Right atrium auricular region (tissue), 2 donors: Measurements from ENCODE around the gene CFAP119. TPM values are rescaled to one million over a fixed set of nuclear protein-coding genes. Genes with fewer than 3 reads are reported as not detected.

Experiments used
- DNase-seq: peaks from one replicate; pipeline ENCODE4 v3.0.0-alpha.2; 2019; ENCODE audit warnings: low spot score
- H3K27ac ChIP-seq, 2 donors: fragments of 200-600 bp; sonication (generic); 1 replicate in 1 of 2; 2 replicates in 1 of 2; pipeline ENCODE4 v1.5.1; 2016 to 2019
- H3K27me3 ChIP-seq, 2 donors: fragments of 200-600 bp; sonication (generic); one replicate each; pipeline versions ENCODE4 v1.5.1 to v1.6.0; 2017 to 2019
- H3K36me3 ChIP-seq: fragments of 200-600 bp; sonication (generic); one replicate; pipeline ENCODE4 v1.5.1; 2016
- H3K4me1 ChIP-seq, 2 donors: fragments of 200-600 bp; sonication (generic); one replicate each; pipeline versions ENCODE4 v1.5.1 to v1.6.0; 2017 to 2019
- H3K4me3 ChIP-seq, 2 donors: fragments of 200-600 bp; sonication (generic); 1 replicate in 1 of 2; 2 replicates in 1 of 2; pipeline ENCODE4 v1.5.1; 2017 to 2019; ENCODE audit warnings: mild to moderate bottlenecking in 1 of 2, moderate library complexity in 1 of 2
- H3K9me3 ChIP-seq, 2 donors: fragments of 200-600 bp; sonication (generic); one replicate each; pipeline ENCODE4 v1.5.1; 2019
- total RNA-seq, 2 donors: library from RNA; depleted of rRNA; stranded (reverse); fragments of >200 nt; gene quantifications; one replicate each; pipeline ENCODE4 v1.1.0, GENCODE V29; 2016
- TF ChIP-seq, protein P1 (sequence below), 2 donors: fragments of 200-600 bp; sonication (generic); IDR thresholded peaks; one replicate each; pipeline ENCODE4 v1.5.1; 2019; ENCODE audit warnings: antibody characterized with exemption in 2 of 2

CFAP119 gene
- total RNA-seq, 2 donors from 2014 or later = 0.37 to 0.83 TPM

DNA sequence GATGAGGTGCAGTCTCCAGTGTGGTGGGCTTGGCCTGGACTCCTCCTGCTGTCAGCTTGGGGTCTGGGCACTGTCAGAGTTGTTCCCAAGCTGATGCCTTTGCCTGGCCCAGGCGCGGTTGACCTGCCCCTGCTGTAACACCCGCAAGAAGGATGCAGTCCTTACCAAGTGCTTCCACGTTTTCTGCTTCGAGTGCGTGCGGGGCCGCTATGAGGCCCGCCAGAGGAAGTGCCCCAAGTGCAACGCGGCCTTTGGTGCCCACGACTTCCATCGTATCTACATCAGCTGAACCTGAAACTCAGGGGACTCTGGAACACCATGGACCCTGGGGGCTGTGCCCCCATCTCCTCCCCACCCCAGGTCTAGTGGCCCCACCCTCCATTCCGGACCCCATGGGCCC lies 12.0 kb upstream of the CFAP119 start:
- Histone ChIP-seq H3K27me3 (no peaks in the 10 kb centered on the region), H3K36me3 (peaks cover 55% of the 10 kb centered on the region), H3K4me3 (no peak overlapping the region), H3K9me3 (no peaks in the 10 kb centered on the region), H3K4me1 (peaks cover 0 to 35% of the 10 kb centered on the region in 2 donors), H3K27ac (no peak overlapping the region)
- DNase-seq = no peak
- TF ChIP-seq, protein P1, sequence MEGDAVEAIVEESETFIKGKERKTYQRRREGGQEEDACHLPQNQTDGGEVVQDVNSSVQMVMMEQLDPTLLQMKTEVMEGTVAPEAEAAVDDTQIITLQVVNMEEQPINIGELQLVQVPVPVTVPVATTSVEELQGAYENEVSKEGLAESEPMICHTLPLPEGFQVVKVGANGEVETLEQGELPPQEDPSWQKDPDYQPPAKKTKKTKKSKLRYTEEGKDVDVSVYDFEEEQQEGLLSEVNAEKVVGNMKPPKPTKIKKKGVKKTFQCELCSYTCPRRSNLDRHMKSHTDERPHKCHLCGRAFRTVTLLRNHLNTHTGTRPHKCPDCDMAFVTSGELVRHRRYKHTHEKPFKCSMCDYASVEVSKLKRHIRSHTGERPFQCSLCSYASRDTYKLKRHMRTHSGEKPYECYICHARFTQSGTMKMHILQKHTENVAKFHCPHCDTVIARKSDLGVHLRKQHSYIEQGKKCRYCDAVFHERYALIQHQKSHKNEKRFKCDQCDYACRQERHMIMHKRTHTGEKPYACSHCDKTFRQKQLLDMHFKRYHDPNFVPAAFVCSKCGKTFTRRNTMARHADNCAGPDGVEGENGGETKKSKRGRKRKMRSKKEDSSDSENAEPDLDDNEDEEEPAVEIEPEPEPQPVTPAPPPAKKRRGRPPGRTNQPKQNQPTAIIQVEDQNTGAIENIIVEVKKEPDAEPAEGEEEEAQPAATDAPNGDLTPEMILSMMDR (IDR thresholded peaks at IDR 0.05) = no peak

DNA sequence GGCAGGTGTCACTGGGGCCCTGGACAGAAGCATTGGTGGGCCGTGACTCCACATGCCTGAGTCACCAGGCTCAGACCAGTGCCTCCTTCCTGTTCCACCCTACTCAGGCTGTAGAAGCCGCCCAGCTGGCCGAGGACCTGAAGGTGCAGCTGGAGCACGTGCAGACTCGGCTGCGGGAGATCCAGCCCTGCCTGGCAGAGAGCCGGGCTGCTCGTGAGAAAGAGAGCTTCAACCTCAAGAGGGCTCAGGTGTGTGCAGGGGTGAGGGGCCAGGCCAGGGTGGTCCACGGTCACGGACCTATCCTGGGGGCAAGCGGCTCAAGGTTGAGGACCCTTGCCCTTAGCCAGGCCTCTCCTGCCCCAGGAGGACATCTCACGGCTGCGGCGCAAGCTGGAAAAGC lies 9.9 kb upstream of the CFAP119 start:
- H3K4me3 ChIP-seq = no peak overlapping the region
- no peaks in the 10 kb centered on the region for H3K9me3 ChIP-seq
- H3K4me1 ChIP-seq = peaks cover 0 to 27% of the 10 kb centered on the region in 2 donors
- TF ChIP-seq, protein P1 (IDR thresholded peaks at IDR 0.05) = no peak
- H3K27me3 ChIP-seq = no peaks in the 10 kb centered on the region
- no peak for DNase-seq
- H3K36me3 ChIP-seq = peaks cover 74% of the 10 kb centered on the region
- H3K27ac ChIP-seq = no peak overlapping the region

GRCh38 chr16:30769379-30770089 lies 7.7 kb upstream of the CFAP119 start:
- peaks cover 96% of the 10 kb centered on the region for H3K36me3 ChIP-seq
- DNase-seq = no peak

DNA sequence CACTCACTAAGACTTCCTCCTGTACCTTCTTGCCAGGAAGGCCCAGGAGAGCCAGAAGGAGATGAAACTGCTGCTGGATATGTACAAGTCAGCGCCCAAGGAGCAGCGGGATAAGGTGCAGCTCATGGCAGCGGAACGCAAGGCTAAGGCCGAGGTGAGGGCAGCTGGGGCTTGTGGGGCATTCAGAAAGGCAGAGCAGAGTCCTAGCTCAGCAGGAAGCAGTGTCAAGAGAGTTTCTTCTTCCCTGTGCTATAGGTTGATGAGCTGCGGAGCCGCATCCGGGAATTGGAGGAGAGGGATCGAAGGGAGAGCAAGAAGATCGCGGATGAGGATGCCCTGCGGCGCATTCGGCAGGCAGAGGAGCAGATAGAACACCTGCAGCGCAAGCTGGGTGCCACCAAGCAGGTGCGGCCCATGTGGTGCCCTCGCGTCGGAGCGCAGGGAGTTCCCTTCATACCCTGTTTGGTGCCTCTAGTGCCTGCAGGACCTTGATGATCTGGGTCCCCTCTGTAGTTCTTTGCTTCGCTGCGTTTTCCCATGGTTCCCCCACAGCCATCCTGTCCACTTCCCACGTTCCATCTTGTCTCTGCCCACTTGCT lies 6.8 kb upstream of the CFAP119 start:
- no peak overlapping the region for H3K27ac ChIP-seq
- no peak for DNase-seq
- H3K4me1 ChIP-seq = peaks cover 0 to 17% of the 10 kb centered on the region in 2 donors
- TF ChIP-seq, protein P1 (IDR thresholded peaks at IDR 0.05) = no peak
- no peaks in the 10 kb centered on the region for H3K9me3 ChIP-seq
- H3K36me3 ChIP-seq = peaks cover 98% of the 10 kb centered on the region
- no peaks in the 10 kb centered on the region for H3K27me3 ChIP-seq
- no peak overlapping the region for H3K4me3 ChIP-seq

More at GRCh38 chr16:30769379-30770089, 7.7 kb upstream of the CFAP119 start:
- H3K27me3 ChIP-seq = no peaks in the 10 kb centered on the region
- TF ChIP-seq, protein P1 (IDR thresholded peaks at IDR 0.05) = no peak
- H3K27ac ChIP-seq = no peak overlapping the region
- no peaks in the 10 kb centered on the region for H3K9me3 ChIP-seq
- H3K4me1 ChIP-seq = peaks cover 0 to 17% of the 10 kb centered on the region in 2 donors
- no peak overlapping the region for H3K4me3 ChIP-seq

- Histone ChIP-seq H3K9me3 (no peaks in the 10 kb centered on the region), H3K4me1 (peaks cover 0 to 24% of the 10 kb centered on the region in 2 donors), H3K27me3 (no peaks in the 10 kb centered on the region), H3K4me3 (no peak overlapping the region), H3K27ac (peak overlapping the region; percentile 16 to 72), H3K36me3 (peaks cover 96% of the 10 kb centered on the region)
- DNase-seq = no peak
- TF ChIP-seq, protein P1 (IDR thresholded peaks at IDR 0.05) = no peak
Measured at GRCh38 chr16:30767767-30768465, 6.1 kb upstream of the CFAP119 start.
